ENCODE results near the gene VEGFD. TPM values are rescaled to one million over a fixed set of nuclear protein-coding genes. Genes with fewer than 3 reads are reported as not detected.

The VEGFD gene
- total and polyA plus RNA-seq, 9 of the 15 experiments (the other 6 are each of a cell fraction or from before 2014, with no cell fraction given), result 0.03 TPM; not detected in 8

DNA sequence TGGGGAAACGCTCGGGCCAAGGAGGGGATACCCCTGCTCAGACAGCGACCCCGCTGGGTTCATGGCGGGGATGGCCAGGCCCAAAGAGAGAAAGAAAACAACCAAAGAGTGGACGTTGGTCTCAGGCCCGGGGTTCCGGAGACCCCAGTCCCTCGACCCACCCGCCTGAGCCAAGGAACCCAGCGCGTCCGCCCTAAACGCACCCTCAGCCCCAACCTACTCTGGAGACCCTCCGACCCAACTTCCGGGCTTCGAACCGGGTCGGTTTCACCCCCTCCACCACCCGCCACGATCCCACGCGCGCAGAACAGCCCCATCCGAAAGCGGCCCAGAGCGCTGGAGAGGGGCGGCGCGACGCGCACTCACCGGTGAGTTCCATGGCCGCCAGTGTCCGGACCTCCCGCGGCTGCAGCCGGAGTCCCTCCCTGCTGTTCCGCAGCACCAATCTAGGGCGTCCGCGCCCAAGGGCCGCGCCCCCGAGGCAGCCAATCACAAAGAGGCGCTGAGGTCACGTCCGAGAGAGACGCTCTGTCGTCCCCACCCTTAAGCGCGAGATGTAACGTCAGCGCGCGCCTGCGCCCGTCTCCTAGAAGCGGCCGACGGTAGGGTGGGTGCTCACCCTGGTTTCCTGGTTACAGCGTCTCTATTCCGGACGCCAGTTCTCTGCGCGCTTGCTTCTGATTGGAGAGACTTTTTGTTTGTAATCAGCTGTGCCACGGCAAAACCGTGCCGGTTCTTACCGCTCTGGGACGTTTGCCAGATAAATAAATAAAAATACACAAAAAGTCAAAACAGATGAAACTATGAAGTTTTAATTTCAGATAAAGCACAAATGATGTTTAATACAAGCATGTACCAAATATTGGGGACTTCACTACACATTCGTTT is 48.8 kb downstream of the VEGFD start, which contains the start of gene PIGA (continued):
- TF ChIP-seq PURB (CRISPR knock-in tag; IDR thresholded peaks at IDR 0.05; ENCODE audit: low read depth) (no peak), MYBL2 (IDR thresholded peaks at IDR 0.05; ENCODE audit: low read depth) (peak; percentile 71), MYBL2 (CRISPR knock-in tag; IDR thresholded peaks at IDR 0.05; ENCODE audit: borderline replicate concordance) (no peak), RBM15 (IDR thresholded peaks at IDR 0.05; ENCODE audit: insufficient read depth, low read length) (no peak), NONO (IDR thresholded peaks at IDR 0.05; ENCODE audit: low read depth in 2 of 2, low read length in 1 of 2) (0 out of 4 replicates have a peak, but pooled peaks of 1 of the 2 experiments have one; percentile 28), C11orf30 (IDR thresholded peaks at IDR 0.05; ENCODE audit: low read depth) (peak; percentile 75), NFYB (IDR thresholded peaks at IDR 0.05; ENCODE audit: extremely low read depth, insufficient read length) (peak; percentile 81)
- TF ChIP-seq, protein P1, sequence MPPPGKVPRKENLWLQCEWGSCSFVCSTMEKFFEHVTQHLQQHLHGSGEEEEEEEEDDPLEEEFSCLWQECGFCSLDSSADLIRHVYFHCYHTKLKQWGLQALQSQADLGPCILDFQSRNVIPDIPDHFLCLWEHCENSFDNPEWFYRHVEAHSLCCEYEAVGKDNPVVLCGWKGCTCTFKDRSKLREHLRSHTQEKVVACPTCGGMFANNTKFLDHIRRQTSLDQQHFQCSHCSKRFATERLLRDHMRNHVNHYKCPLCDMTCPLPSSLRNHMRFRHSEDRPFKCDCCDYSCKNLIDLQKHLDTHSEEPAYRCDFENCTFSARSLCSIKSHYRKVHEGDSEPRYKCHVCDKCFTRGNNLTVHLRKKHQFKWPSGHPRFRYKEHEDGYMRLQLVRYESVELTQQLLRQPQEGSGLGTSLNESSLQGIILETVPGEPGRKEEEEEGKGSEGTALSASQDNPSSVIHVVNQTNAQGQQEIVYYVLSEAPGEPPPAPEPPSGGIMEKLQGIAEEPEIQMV (tag; conservative IDR thresholded peaks at IDR 0.05; ENCODE audit: low read depth), result no peak
- TF ChIP-seq, protein P2, sequence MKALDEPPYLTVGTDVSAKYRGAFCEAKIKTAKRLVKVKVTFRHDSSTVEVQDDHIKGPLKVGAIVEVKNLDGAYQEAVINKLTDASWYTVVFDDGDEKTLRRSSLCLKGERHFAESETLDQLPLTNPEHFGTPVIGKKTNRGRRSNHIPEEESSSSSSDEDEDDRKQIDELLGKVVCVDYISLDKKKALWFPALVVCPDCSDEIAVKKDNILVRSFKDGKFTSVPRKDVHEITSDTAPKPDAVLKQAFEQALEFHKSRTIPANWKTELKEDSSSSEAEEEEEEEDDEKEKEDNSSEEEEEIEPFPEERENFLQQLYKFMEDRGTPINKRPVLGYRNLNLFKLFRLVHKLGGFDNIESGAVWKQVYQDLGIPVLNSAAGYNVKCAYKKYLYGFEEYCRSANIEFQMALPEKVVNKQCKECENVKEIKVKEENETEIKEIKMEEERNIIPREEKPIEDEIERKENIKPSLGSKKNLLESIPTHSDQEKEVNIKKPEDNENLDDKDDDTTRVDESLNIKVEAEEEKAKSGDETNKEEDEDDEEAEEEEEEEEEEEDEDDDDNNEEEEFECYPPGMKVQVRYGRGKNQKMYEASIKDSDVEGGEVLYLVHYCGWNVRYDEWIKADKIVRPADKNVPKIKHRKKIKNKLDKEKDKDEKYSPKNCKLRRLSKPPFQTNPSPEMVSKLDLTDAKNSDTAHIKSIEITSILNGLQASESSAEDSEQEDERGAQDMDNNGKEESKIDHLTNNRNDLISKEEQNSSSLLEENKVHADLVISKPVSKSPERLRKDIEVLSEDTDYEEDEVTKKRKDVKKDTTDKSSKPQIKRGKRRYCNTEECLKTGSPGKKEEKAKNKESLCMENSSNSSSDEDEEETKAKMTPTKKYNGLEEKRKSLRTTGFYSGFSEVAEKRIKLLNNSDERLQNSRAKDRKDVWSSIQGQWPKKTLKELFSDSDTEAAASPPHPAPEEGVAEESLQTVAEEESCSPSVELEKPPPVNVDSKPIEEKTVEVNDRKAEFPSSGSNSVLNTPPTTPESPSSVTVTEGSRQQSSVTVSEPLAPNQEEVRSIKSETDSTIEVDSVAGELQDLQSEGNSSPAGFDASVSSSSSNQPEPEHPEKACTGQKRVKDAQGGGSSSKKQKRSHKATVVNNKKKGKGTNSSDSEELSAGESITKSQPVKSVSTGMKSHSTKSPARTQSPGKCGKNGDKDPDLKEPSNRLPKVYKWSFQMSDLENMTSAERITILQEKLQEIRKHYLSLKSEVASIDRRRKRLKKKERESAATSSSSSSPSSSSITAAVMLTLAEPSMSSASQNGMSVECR (CRISPR knock-in tag; IDR thresholded peaks at IDR 0.05), result 0 out of 2 replicates have a peak, but pooled peaks have one; percentile 12
- TF ChIP-seq, protein P3, sequence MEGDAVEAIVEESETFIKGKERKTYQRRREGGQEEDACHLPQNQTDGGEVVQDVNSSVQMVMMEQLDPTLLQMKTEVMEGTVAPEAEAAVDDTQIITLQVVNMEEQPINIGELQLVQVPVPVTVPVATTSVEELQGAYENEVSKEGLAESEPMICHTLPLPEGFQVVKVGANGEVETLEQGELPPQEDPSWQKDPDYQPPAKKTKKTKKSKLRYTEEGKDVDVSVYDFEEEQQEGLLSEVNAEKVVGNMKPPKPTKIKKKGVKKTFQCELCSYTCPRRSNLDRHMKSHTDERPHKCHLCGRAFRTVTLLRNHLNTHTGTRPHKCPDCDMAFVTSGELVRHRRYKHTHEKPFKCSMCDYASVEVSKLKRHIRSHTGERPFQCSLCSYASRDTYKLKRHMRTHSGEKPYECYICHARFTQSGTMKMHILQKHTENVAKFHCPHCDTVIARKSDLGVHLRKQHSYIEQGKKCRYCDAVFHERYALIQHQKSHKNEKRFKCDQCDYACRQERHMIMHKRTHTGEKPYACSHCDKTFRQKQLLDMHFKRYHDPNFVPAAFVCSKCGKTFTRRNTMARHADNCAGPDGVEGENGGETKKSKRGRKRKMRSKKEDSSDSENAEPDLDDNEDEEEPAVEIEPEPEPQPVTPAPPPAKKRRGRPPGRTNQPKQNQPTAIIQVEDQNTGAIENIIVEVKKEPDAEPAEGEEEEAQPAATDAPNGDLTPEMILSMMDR (IDR thresholded peaks at IDR 0.05 in 2 of 3, conservative IDR thresholded peaks at IDR 0.05 in 1 of 3; ENCODE audit: insufficient read depth in 2 of 3, low read depth in 1 of 3, low read length in 3 of 3), result no peak
- TF ChIP-seq, protein P4, sequence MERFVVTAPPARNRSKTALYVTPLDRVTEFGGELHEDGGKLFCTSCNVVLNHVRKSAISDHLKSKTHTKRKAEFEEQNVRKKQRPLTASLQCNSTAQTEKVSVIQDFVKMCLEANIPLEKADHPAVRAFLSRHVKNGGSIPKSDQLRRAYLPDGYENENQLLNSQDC (CRISPR knock-in tag; IDR thresholded peaks at IDR 0.05), result no peak
- TF ChIP-seq, protein P5, sequence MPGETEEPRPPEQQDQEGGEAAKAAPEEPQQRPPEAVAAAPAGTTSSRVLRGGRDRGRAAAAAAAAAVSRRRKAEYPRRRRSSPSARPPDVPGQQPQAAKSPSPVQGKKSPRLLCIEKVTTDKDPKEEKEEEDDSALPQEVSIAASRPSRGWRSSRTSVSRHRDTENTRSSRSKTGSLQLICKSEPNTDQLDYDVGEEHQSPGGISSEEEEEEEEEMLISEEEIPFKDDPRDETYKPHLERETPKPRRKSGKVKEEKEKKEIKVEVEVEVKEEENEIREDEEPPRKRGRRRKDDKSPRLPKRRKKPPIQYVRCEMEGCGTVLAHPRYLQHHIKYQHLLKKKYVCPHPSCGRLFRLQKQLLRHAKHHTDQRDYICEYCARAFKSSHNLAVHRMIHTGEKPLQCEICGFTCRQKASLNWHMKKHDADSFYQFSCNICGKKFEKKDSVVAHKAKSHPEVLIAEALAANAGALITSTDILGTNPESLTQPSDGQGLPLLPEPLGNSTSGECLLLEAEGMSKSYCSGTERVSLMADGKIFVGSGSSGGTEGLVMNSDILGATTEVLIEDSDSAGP (CRISPR knock-in tag; IDR thresholded peaks at IDR 0.05), result 0 out of 2 replicates have a peak, but pooled peaks have one; percentile 36
